Stimulated activated CD4-positive, alpha-beta T cell treated with anti-CD3 and anti-CD28 coated beads, Interleukin-12 subunit alpha, Interleukin-12 subunit beta, amount 100 ng/mL, for 24 hours (primary cell): ENCODE data around the gene CSNK1D.
"Not testable (repeated sequence)": the region's sequence is repeated elsewhere in the genome, so short reads cannot be mapped to it uniquely, and the experiment has no call there.

Experiments
- DNase-seq, 2 experiments: peaks; one replicate each; pipeline ENCODE4 v3.0.0-alpha.2; 2020; ENCODE audit warnings: low read depth in 2 of 2

The CSNK1D gene

GRCh38 chr17:82215095-82215971 lies 58.2 kb downstream of the CSNK1D start:
- no peak for DNase-seq

GRCh38 chr17:82214012-82214628 lies 59.4 kb downstream of the CSNK1D start:
- DNase-seq = no peak

- DNase-seq = peak; percentile 44 to 47
These were observed 60.1 kb downstream of the CSNK1D start for GRCh38 chr17:82213251-82214011.

GRCh38 chr17:82212331-82213250 lies 60.9 kb downstream of the CSNK1D start, which contains the start of gene CCDC57:
CCDC57 (minus strand) TSS chr17:82212842; CDS start chr17:82201944, 10,898 bp downstream.
- DNase-seq = peak; percentile 53 to 71

GRCh38 chr17:82210655-82211054 lies 62.8 kb downstream of the CSNK1D start:
- not testable (repeated sequence) for DNase-seq

- DNase-seq = peak; percentile 49 to 70
These were observed 67.6 kb downstream of the CSNK1D start for GRCh38 chr17:82205720-82206508.

GRCh38 chr17:82204831-82205719 lies 68.4 kb downstream of the CSNK1D start:
- DNase-seq = peak in 1 of 2 experiments; percentile 40

GRCh38 chr17:82203920-82204319 lies 69.6 kb downstream of the CSNK1D start:
- DNase-seq = no peak

GRCh38 chr17:82202981-82203380 lies 70.5 kb downstream of the CSNK1D start:
- peak in 1 of 2 experiments; percentile 39 for DNase-seq

- no peak for DNase-seq
These were observed 72.0 kb downstream of the CSNK1D start for GRCh38 chr17:82201498-82201910.

GRCh38 chr17:82200743-82201497 lies 72.6 kb downstream of the CSNK1D start:
- DNase-seq = peak in 1 of 2 experiments; percentile 59

GRCh38 chr17:82200135-82200534 lies 73.4 kb downstream of the CSNK1D start:
- no peak for DNase-seq

- DNase-seq = no peak
These were observed 74.0 kb downstream of the CSNK1D start for GRCh38 chr17:82199496-82199895.

- DNase-seq = no peak
These were observed 75.4 kb downstream of the CSNK1D start for GRCh38 chr17:82198092-82198491.

- DNase-seq = no peak
These were observed 77.5 kb downstream of the CSNK1D start for GRCh38 chr17:82195675-82196672.

- no peak for DNase-seq
These were observed 78.7 kb downstream of the CSNK1D start for GRCh38 chr17:82194765-82195164.

- no peak for DNase-seq
These were observed 79.8 kb downstream of the CSNK1D start for GRCh38 chr17:82193520-82194220.
